ENCODE data around the gene CDKN2B-AS1.

Gene CDKN2B-AS1

GRCh38 chr9:22088053-22088716 is 93.6 kb downstream of the CDKN2B-AS1 start:
- DNase-seq (ENCODE audit: low spot score): no peak

GRCh38 chr9:22088717-22089061 is 94.1 kb downstream of the CDKN2B-AS1 start:
- no peak for DNase-seq (ENCODE audit: low spot score)

GRCh38 chr9:22097707-22098106 is 103.1 kb downstream of the CDKN2B-AS1 start:
- no peak for DNase-seq (ENCODE audit: low spot score)

GRCh38 chr9:22098643-22099332 is 104.2 kb downstream of the CDKN2B-AS1 start:
- DNase-seq (ENCODE audit: low spot score): no peak

GRCh38 chr9:22100626-22101025 is 106.0 kb downstream of the CDKN2B-AS1 start:
- DNase-seq (ENCODE audit: low spot score): no peak

GRCh38 chr9:22102146-22103053 is 107.8 kb downstream of the CDKN2B-AS1 start:
- DNase-seq (ENCODE audit: low spot score): no peak

- DNase-seq (ENCODE audit: low spot score): no peak
Measured at GRCh38 chr9:22103685-22104575, 109.3 kb downstream of the CDKN2B-AS1 start.

GRCh38 chr9:22105005-22105722 is 110.6 kb downstream of the CDKN2B-AS1 start:
- no peak for DNase-seq (ENCODE audit: low spot score)

GRCh38 chr9:22107202-22108045 is 112.8 kb downstream of the CDKN2B-AS1 start:
- DNase-seq (ENCODE audit: low spot score): no peak

- no peak for DNase-seq (ENCODE audit: low spot score)
Measured at GRCh38 chr9:22108581-22109370, 114.2 kb downstream of the CDKN2B-AS1 start.

- no peak for DNase-seq (ENCODE audit: low spot score)
Measured at GRCh38 chr9:22111176-22111953, 116.8 kb downstream of the CDKN2B-AS1 start.

GRCh38 chr9:22111954-22112247 is 117.3 kb downstream of the CDKN2B-AS1 start:
- DNase-seq (ENCODE audit: low spot score): no peak

- no peak for DNase-seq (ENCODE audit: low spot score)
Measured at GRCh38 chr9:22112870-22113821, 118.6 kb downstream of the CDKN2B-AS1 start.

- no peak for DNase-seq (ENCODE audit: low spot score)
Measured at GRCh38 chr9:22114956-22115355, 120.4 kb downstream of the CDKN2B-AS1 start.

GRCh38 chr9:22116758-22117157 is 122.2 kb downstream of the CDKN2B-AS1 start:
- no peak for DNase-seq (ENCODE audit: low spot score)

GRCh38 chr9:22117511-22118384 is 123.2 kb downstream of the CDKN2B-AS1 start:
- no peak for DNase-seq (ENCODE audit: low spot score)

Measured in hematopoietic multipotent progenitor cell treated with erythropoietin and hydrocortisone succinate and interleukin-3 and kit ligand, for 15 days (in vitro differentiated cells).